ENCODE measurements around the gene PELI3. TPM values are rescaled to one million over a fixed set of nuclear protein-coding genes. Genes with fewer than 3 reads are reported as not detected.
A peak's percentile ranks its signal among the peaks of the same experiment; 100 is the strongest.

The PELI3 gene
- total RNA-seq, 1 donor, result 19.2 TPM

- Histone ChIP-seq H2AFZ (ENCODE audit: low read length) (no peak overlapping the region), H3K27me3 (ENCODE audit: insufficient read depth, low read length) (no peaks in the 10 kb centered on the region), H3K79me2 (ENCODE audit: insufficient read depth, low read length) (peaks cover 16% of the 10 kb centered on the region), H3K9me3 (ENCODE audit: low read depth, low read length) (no peaks in the 10 kb centered on the region), H4K20me1 (ENCODE audit: insufficient read depth, low read length) (peaks cover 16% of the 10 kb centered on the region), H3K27ac (ENCODE audit: low read depth, low read length) (no peak overlapping the region), H3K4me3 (ENCODE audit: insufficient read depth, low read length) (no peak overlapping the region), H3K4me1 (ENCODE audit: insufficient read depth, low read length) (peaks cover 12% of the 10 kb centered on the region), H3K36me3 (ENCODE audit: insufficient read depth, low read length) (peaks cover 17% of the 10 kb centered on the region), H3K4me2 (ENCODE audit: insufficient read depth, low read length) (no peak overlapping the region)
- no peak for TF ChIP-seq CTCF (IDR thresholded peaks at IDR 0.05; ENCODE audit: extremely low read depth, low read depth, low read length)
- peak; percentile 56 for DNase-seq (ENCODE audit: insufficient read length, low spot score, missing footprints)
These were observed 9.6 kb downstream of the PELI3 start for GRCh38 chr11:66476173-66476840.

GRCh38 chr11:66476841-66477251, 10.1 kb downstream of the PELI3 start:
- no peaks in the 10 kb centered on the region for H3K27me3 ChIP-seq (ENCODE audit: insufficient read depth, low read length)
- H3K79me2 ChIP-seq (ENCODE audit: insufficient read depth, low read length), result peaks cover 16% of the 10 kb centered on the region
- peak; percentile 72 for DNase-seq (ENCODE audit: insufficient read length, low spot score, missing footprints)
- no peak overlapping the region for H2AFZ ChIP-seq (ENCODE audit: low read length)
- H3K4me3 ChIP-seq (ENCODE audit: insufficient read depth, low read length), result no peak overlapping the region
- peaks cover 17% of the 10 kb centered on the region for H3K36me3 ChIP-seq (ENCODE audit: insufficient read depth, low read length)
- no peak overlapping the region for H3K4me2 ChIP-seq (ENCODE audit: insufficient read depth, low read length)
- peaks cover 12% of the 10 kb centered on the region for H3K4me1 ChIP-seq (ENCODE audit: insufficient read depth, low read length)
- H4K20me1 ChIP-seq (ENCODE audit: insufficient read depth, low read length), result peaks cover 16% of the 10 kb centered on the region
- H3K9me3 ChIP-seq (ENCODE audit: low read depth, low read length), result no peaks in the 10 kb centered on the region
- H3K27ac ChIP-seq (ENCODE audit: low read depth, low read length), result no peak overlapping the region
- TF ChIP-seq CTCF (IDR thresholded peaks at IDR 0.05; ENCODE audit: extremely low read depth, low read depth, low read length), result no peak

- Histone ChIP-seq H3K9me3 (ENCODE audit: low read depth, low read length) (no peaks in the 10 kb centered on the region), H4K20me1 (ENCODE audit: insufficient read depth, low read length) (peaks cover 19% of the 10 kb centered on the region), H3K36me3 (ENCODE audit: insufficient read depth, low read length) (peaks cover 17% of the 10 kb centered on the region), H3K27ac (ENCODE audit: low read depth, low read length) (no peak overlapping the region), H3K79me2 (ENCODE audit: insufficient read depth, low read length) (peaks cover 16% of the 10 kb centered on the region), H2AFZ (ENCODE audit: low read length) (no peak overlapping the region), H3K27me3 (ENCODE audit: insufficient read depth, low read length) (no peaks in the 10 kb centered on the region), H3K4me3 (ENCODE audit: insufficient read depth, low read length) (no peak overlapping the region), H3K4me1 (ENCODE audit: insufficient read depth, low read length) (peaks cover 12% of the 10 kb centered on the region), H3K4me2 (ENCODE audit: insufficient read depth, low read length) (no peak overlapping the region)
- peak; percentile 77 for DNase-seq (ENCODE audit: insufficient read length, low spot score, missing footprints)
- TF ChIP-seq CTCF (IDR thresholded peaks at IDR 0.05; ENCODE audit: extremely low read depth, low read depth, low read length), result no peak
These were observed 10.8 kb downstream of the PELI3 start for GRCh38 chr11:66477263-66478201.

Data from osteoblast (primary cell).